HG03045 (cell line): Measurements from ENCODE around the gene WASL.

ENCODE experiments used
- ATAC-seq: cut with Tn5 transposase; IDR thresholded peaks from one replicate; pipeline ENCODE4 v1.9.1; 2021; ENCODE audit warnings: mild to moderate bottlenecking, moderate library complexity; ENCODE audit not compliant: unreplicated experiment

WASL gene

DNA sequence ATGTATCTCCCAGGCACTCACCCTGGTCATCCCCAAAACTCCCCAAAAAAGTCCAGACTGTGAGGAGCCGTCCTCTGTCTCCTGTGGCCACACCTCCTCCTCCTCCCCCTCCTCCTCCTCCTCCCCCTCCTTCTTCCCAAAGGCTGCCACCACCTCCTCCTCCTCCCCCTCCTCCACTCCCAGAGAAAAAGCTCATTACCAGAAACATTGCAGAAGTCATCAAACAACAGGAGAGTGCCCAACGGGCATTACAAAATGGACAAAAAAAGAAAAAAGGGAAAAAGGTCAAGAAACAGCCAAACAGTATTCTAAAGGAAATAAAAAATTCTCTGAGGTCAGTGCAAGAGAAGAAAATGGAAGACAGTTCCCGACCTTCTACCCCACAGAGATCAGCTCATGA lies 86.0 kb downstream of the WASL start:
- ATAC-seq = no peak

DNA sequence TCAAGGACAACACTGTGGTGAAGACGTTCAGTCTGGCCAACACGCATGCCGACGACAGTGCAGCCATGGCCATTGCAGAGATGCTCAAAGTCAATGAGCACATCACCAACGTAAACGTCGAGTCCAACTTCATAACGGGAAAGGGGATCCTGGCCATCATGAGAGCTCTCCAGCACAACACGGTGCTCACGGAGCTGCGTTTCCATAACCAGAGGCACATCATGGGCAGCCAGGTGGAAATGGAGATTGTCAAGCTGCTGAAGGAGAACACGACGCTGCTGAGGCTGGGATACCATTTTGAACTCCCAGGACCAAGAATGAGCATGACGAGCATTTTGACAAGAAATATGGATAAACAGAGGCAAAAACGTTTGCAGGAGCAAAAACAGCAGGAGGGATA lies 86.5 kb downstream of the WASL start:
- ATAC-seq = no peak

DNA sequence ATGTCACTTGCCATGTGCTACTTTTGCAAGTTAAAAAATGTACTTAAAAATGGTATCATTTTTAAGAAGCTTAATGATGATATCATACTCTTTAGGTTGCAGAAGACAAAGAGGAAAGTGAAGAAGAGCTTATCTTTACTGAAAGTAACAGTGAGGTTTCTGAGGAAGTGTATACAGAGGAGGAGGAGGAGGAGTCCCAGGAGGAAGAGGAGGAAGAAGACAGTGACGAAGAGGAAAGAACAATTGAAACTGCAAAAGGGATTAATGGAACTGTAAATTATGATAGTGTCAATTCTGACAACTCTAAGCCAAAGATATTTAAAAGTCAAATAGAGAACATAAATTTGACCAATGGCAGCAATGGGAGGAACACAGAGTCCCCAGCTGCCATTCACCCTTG lies 87.0 kb downstream of the WASL start:
- ATAC-seq = no peak

DNA sequence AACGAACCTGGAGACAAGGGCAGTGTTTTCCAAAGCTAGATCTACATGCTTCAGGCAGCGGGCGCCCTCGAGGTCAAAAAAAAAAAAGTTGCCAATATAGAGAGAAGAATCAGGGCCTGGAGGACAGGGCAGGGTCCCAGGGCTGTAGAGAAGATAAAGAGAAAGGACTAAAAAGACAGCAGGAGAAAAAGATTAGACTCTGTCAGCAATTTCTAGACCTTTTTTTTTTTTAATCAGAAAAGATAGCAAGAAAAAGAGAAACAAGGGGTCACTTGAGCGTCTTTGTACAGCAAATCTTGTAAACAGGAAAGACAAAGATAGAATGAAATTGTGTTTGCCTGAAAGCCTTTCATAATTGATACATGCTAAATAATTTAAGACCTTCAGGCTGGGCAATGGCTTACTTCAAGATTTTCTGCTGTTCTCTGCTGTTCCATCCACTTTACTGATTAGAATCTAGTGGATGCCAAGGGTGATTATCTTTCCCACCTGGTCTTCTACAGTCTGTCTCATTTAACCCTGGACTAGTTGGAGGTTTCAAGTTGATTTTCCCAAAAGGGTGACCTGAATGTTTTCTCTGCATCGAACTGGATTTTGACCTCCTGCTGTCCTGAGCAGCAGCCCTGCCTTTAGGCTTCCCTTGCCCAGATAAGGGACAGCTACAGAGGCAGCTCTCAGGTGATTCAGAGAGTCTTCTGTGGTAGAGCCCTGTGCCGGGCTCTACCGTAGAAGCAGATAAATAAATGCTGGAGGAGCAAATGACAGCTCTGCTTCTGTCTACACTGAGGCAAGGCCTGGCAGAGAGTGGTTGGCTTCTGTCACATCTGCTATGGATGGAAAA lies 88.1 kb downstream of the WASL start:
- ATAC-seq = no peak

DNA sequence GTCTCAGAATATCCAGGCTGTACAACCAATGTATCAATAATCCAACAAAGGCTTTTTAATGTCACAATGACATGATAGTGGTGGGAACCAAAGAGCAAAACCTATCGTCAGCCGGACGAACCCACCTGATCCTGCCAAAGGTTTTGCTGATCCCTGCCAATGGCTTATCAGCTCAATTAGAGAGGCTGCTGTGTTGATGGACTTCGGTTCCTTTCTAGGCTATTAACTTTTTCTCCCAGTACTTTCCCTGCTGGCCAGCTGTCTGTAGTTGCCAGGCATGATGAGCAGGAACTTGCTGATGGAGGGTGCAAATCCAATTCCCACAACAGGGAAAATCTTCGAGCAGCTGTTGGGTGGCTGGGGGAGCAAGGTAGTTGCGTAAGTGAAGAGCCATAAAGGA lies 90.8 kb downstream of the WASL start:
- no peak for ATAC-seq

DNA sequence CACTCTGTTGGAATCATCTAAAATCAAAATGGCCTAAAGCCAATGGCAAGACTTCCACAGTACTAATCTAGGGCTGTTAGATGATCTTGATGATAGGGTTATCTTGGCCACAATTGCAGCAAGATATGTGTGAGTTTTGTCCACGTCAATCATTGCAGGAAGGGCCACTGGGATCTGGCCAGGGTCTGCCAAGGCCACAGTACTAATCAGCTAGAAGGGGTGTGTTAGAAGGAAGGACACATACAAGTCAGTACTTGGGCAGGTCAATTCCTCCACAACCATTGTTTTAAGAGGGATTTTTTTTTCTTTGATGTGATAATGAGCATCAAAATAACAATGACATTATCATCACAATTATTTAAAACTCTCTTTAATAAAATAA lies 91.5 kb downstream of the WASL start:
- no peak for ATAC-seq

DNA sequence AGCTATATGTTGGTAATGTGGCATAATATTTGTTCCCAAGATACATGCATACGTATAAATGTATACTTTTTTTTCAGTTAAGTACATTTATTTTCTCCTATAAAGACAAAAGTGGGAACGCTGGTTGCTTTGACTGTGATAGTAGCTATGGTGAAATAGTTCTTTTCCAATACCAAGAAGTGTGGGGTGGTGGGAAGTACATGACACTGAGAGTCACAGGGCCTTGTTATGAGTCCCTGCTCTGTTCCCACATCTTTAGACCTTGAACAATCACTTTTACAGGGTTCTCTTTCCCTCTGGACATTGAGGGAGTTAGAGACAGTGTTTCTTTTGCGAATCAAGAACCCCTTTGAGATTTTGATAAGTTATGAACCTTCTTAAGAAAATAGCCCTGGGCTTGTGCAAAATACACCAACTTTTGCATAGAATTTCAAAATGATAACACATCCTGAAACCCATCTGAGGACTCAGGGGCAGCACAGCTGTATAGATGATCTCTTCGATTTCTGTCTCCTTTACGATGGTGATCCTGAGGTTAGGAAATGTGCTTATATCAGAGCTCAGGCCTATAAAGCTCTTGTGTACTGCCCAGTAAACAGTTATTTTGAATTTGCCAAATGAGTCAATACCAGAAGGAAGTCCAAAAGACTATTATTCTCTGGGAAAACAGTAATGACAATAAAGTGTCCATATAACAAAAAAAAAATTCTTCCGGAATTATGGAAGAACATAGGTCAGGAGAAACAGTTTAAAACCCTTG lies 92.1 kb downstream of the WASL start:
- ATAC-seq = no peak

DNA sequence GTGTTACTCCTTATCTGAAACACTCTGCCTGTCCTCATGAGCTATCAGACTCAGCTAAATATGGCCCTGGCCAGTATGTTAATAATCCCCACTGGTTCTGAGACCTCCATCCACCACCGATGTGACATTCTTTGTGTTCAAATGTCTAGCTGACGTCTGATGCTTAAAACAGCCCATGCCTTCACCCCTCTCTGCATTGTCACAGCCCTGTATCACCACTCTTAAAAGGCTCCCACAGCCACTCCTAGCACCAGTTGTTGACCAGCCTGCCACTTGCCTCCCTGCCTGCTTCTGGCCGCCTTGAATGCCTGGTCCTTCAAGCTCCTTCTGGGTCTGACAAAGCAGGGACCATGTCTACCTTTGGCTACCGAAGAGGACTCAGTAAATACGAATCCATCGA lies 93.2 kb downstream of the WASL start, which contains the start of gene LMOD2:
Gene LMOD2 (plus strand): TSS at position 253 of the 400 bp plus-strand sequence. CDS start 98 bp downstream, at position 351.
- ATAC-seq = no peak

DNA sequence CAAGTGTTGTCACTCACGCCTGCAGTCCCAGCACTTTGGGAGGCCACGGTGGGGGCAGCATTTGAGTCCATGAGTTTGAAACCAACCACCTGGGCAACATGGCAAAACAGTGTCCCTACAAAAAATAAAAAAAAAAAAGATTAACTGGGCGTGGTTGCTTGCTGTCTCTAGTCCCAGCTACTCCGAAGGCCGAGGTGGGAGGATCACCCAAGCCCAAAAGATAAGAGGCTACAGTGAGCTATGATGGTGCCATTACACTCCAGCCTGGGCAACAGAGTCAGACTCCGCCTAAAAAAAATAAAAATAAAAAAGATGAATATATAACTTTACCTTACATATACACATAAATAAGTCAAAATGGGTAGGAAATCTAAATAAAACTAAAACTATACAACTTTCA lies 95.6 kb downstream of the WASL start:
- no peak for ATAC-seq

DNA sequence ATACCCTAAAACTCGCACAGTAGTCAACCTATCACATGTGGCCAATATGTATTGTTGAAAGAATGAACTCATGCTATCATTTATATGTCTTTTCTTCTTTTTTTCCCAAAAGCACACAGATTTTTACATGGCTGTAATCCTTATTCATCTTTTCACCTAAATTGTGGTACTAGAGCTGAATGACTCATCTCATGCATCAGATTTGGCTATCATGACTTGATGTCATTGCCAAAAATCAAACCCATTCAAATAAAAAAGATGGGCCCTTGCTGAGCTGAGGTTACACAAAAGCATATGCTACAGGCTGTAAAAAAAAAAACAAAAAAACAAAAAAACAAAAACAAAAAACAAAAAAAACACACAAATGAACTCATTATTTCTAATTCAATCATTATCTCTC lies 96.4 kb downstream of the WASL start:
- ATAC-seq = no peak

DNA sequence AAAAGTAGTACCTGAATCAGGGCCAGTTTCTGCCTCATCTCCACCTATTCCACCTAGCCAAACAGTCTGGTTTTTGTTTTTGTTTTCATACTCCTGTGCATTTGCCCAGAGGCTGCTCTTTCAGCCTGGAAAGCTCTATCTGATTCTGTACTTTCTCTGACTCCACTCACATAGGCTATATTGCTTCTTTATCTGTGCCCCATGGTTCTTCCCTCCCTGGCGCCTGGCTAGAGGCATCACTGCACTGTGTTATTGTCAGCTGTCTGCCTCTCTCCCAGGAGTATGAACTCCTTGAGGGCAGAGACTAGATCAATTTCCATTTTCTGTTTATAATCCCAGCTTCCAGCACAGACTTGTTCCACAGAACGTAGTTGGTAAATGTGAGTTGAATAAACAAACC lies 98.2 kb downstream of the WASL start:
- no peak for ATAC-seq

DNA sequence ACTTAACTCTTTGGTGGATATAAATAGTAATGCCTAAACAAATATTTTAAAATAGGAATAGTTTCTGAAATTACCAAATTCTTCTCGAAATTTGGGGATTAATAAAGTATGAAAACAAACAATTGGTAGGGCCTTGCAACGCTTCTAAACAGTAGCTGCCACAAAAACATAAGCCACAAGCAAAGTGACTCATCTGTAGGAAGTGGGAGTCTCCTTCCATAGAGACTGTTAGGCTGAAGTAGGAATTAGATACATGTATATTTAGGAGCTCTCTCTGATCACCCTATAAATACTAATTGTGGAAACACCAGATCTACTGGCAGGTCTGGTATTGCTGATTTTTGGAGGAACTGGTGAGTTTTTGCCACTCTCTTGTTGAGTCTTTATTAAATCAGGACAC lies 98.8 kb downstream of the WASL start:
- no peak for ATAC-seq

DNA sequence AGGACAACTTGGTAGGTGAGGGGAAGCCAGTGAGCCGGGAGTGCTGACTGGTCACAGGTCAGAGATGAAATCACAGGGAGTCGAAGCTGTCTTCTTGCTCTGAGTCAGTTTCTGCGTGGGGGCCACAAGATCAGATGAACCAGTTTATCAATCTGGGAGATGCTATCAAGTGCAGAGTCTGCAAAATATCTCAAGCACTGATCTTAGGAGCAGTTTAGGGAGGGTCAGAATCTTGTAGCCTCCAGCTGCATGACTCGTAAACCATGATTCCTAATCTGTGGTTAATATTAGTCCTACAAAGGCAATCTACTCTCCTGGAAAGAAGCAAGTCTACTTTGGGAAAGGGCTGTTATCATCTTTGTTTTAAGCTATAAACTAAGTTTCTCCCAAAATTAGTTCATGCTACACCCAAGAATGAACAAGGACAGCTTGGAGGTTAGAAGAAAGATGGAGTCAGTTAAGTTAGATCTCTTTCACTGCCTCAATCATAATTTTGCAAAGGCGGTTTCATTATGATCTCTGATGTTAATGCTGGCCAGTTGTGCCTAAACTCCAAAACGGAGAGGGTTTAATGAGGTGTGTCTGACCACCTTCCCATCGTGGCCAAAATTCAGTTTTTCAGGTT lies 101.6 kb downstream of the WASL start:
- ATAC-seq = no peak

DNA sequence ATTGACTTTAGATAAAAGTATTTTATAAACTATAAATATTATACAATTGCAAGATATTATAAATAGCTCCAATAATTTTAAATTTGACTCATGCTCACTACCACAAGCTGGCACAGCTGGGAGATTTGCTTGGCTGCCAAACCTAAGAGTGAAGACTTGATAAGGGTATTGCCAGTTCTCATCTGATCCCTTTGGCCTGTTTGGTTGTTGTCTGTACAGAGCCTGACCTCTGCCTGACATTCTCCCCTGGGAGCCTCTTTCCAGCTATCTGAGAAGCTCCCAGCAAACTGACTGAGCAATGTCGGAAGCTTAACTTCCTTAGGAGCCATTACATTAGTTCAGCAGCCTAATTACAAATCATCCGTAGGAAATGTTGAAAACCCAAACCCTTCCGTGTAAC lies 103.3 kb downstream of the WASL start:
- no peak for ATAC-seq

DNA sequence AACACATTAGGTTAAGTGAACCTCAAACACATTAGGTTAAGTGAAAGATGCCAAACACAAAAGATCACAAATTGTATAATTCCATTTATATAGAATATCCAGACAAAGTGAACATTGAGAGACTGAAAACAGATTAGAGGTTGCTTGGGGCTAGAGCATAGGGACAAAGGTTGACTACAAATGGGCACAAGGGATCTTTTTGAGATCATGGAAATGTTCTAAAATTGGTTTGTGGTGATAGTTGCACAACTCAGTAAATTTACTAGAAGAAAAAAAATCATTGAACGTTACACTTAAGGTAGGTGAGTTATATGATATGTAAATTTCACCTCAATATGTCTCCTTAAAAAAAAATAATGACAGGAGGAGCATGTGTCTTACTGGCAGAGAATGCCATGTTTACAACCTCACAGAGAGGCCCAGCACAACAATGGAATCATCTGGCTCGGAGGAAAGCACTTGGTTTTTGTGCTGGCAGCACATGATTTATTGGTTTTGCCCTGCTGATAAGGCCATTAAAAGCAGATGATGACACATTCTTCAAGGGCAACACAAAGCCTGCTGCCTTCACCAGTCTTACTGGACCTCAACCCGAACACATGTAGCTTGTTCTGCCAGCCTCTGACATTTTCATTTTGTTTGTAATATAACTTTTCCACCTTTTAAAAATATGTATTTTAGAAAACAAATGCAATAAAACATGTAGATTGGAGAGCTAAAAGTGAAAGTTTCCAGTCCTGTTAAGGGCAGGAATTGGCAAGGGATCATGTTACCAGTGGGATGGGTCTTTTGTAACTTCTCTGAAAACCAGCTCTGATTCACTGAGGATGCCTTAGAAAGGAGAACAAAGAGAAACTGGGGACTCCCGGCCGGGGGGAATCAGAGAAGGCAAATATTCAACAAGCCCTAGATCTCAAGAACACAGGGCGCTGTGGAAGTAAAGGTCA lies 105.0 kb downstream of the WASL start:
- ATAC-seq = no peak

DNA sequence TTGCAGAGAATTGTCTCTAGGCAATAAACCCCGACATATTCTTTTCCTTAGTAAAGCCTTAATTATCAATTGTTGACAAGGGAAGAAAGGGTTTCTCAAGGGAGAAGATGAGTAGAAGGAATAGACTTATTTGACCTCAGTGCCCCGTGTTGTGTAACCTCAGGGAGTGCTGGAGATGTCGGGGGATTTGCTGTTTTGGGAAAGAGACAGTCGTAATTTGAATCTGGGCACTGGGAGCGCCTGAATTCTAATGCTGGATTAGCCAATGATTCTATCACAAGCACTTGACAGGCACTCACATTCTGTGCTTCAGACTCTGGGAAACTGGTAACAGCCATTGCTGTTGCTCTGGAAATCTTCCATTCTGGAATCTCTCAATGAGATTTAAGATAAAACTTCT lies 106.9 kb downstream of the WASL start:
- no peak for ATAC-seq

DNA sequence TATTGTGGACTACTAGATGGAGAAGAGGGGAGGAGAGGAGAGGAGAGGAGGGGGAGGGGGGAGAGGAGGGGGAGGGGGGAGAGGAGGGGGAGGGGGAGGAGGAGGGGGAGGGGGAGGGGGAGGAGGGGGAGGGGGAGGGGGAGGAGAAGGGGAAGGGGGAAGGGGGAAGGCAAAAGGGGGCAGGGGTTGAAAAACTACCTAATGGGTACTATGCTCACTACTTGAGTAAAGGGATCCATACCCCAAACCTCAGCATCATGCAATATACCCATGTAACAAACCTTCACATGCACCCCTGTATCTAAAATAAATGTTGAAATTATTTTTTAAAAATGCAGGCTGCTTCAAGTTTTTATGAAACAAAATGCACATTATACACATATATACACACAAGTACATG lies 108.2 kb downstream of the WASL start:
- no peak for ATAC-seq

DNA sequence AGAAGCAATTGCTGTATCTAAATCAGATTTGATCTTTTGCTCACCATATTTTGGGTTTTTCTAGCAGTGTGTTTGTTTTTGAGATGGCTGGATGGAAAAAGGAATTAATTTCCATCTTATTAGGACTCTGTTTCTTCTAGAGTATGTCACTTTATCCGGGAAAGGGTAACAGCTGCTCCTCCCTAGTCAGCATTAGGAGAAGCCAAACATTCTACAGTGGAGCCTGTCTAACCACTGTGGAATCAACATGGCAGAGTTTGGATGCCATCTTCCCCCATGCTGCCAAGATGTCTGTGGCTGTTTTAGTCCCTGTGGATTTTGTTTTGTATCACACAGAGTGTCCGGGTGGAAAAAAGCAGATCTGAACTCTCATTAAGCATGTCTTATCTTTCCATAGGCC lies 109.2 kb downstream of the WASL start:
- no peak for ATAC-seq

DNA sequence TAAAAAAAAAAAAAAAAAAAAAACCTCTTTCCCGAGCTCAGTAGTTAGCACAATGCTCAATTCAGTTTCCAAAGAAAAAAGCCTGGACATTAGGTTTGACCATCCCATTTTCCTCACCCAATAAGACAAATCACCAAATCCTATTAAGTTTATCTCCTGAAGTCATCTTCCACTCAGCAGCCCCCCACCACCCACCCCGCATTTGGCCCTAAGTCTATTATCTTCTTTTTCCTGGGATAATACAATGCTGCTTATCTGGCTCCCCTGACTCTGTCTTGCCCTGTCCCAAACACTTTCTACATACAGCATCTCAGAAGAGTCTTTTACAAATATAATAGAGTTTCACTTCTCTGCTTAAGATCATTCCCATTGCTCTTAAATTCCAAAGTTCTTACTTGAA lies 110.9 kb downstream of the WASL start:
- ATAC-seq = no peak

DNA sequence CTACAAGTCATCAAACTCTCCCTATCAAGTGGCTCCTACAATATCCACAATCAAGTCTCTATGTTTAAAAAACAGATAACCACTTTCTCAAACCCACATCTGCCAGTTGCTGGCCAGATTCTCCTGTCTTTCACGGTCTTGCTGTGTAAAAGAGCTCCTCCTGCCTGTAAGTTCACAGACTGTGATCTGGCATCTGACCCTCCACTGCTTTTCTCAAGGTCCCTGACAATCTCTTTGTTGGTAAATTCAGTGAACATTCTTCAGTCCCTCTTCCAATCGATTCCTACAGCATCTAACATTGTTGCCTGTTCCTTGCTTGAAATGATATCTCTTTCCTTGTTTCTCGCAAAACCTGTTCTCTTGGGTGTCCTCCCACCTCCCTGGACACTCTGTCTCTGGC lies 111.6 kb downstream of the WASL start:
- ATAC-seq = no peak
